Prostate gland (tissue), 2 donors: ENCODE measurements around the gene CEP43. TPM values are rescaled to one million over a fixed set of nuclear protein-coding genes. Genes with fewer than 3 reads are reported as not detected.

Source experiments
- DNase-seq: peaks from one replicate; pipeline ENCODE4 v3.0.0-alpha.2; 2019; ENCODE audit warnings: low spot score
- H3K27ac ChIP-seq, 2 donors: fragments of 200-600 bp; sonication (generic); 2 replicates each; pipeline ENCODE4 v1.5.1; 2017 to 2019
- H3K27me3 ChIP-seq: fragments of 200-600 bp; sonication (generic); replicated peaks from 2 replicates; pipeline ENCODE4 v1.5.1; 2019; ENCODE audit not compliant: insufficient read depth
- H3K36me3 ChIP-seq, 2 donors: fragments of 200-600 bp; sonication (generic); 1 replicate in 1 of 2; 2 replicates in 1 of 2; pipeline versions ENCODE4 v1.5.1 to v1.8.1; 2017 to 2019
- H3K4me1 ChIP-seq: fragments of 200-600 bp; sonication (generic); replicated peaks from 2 replicates; pipeline ENCODE4 v1.5.1; 2019
- H3K4me3 ChIP-seq, 2 donors: fragments of 200-600 bp; sonication (generic); 2 replicates each; pipeline ENCODE4 v1.5.1; 2017 to 2019
- H3K9me3 ChIP-seq: fragments of 200-600 bp; sonication (generic); 2 replicates; pipeline ENCODE4 v1.5.1; 2017
- CTCF ChIP-seq, 4 experiments: fragments of 200-600 bp in 2 of 4; fragments of 450-650 bp in 2 of 4; sonication (generic) in 2 of 4; IDR thresholded peaks; 1 replicate in 3 of 4; 2 replicates in 1 of 4; pipeline ENCODE4 v1.5.1; 2016 to 2019; ENCODE audit warnings: antibody characterized with exemption in 4 of 4, mild to moderate bottlenecking in 2 of 4, moderate library complexity in 2 of 4
- POLR2A ChIP-seq: fragments of 450-650 bp; IDR thresholded peaks from one replicate; pipeline ENCODE4 v1.6.1; 2016; ENCODE audit warnings: antibody characterized with exemption, mild to moderate bottlenecking
- POLR2AphosphoS5 ChIP-seq: sonication (generic); formaldehyde crosslinking; IDR thresholded peaks from one replicate; pipeline ENCODE4 v1.6.1; 2017; ENCODE audit warnings: antibody characterized with exemption
- WGBS: methylation state at CpG from one replicate; pipeline ENCODE4 v1.1.5; 2018; 5-methylcytosine and 5-hydroxymethylcytosine counted together
- intact Hi-C: fragments of 100-400 bp; cut with DNase I; formaldehyde crosslinking; loops from one replicate; pipeline ENCODE4 v1.14.2; 2022
- total RNA-seq, 2 donors: library from RNA; depleted of rRNA; stranded (reverse); fragments of >200 nt; gene quantifications; one replicate each; pipeline ENCODE4 v1.1.0, GENCODE V29; 2016

The CEP43 gene
- total RNA-seq, 2 donors from 2014 or later = 13.3 to 25.7 TPM

- Histone ChIP-seq H3K4me3 (peak overlapping the region; percentile 57 to 77), H3K36me3 (no peaks in the 10 kb centered on the region), H3K4me1 (no peaks in the 10 kb centered on the region), H3K9me3 (no peaks in the 10 kb centered on the region), H3K27ac (peak overlapping the region; percentile 88 to 92), H3K27me3 (no peaks in the 10 kb centered on the region)
- no peak for DNase-seq
- WGBS = 1% methylated on average over 44 of the region's 54 CpGs
- intact Hi-C loops = no loop called here
- peak in 1 of 4 experiments; percentile 26 for TF ChIP-seq CTCF (IDR thresholded peaks at IDR 0.05)
- no peak for TF ChIP-seq POLR2AphosphoS5
- no peak for TF ChIP-seq POLR2A
These were observed 43.2 kb upstream of the CEP43 start for GRCh38 chr6:166955865-166956443.

GRCh38 chr6:166956444-166957086 is 42.6 kb upstream of the CEP43 start, which contains the start of gene RNASET2:
Gene RNASET2 (minus strand): TSS chr6:166956550. CDS start chr6:166956182, 368 bp downstream.
- intact Hi-C loops = no loop called here
- peak within 1 kb of the TSS; percentile 88 to 92 for H3K27ac ChIP-seq
- H3K4me3 ChIP-seq = peak within 1 kb of the TSS; percentile 57 to 77
- no peaks in the 10 kb centered on the region for H3K36me3 ChIP-seq
- DNase-seq = peak; percentile 96
- H3K4me1 ChIP-seq = no peaks in the 10 kb centered on the region
- H3K9me3 ChIP-seq = no peaks in the 10 kb centered on the region
- TF ChIP-seq CTCF (IDR thresholded peaks at IDR 0.05) (peak in 1 of 4 experiments; percentile 5), POLR2A (peak; percentile 92), POLR2AphosphoS5 (peak; percentile 86)
- no peaks in the 10 kb centered on the region for H3K27me3 ChIP-seq
- WGBS = 0% methylated on average over 17 of the region's 71 CpGs

- H3K36me3 ChIP-seq = no peaks in the 10 kb centered on the region
- no peak for TF ChIP-seq POLR2A
- TF ChIP-seq POLR2AphosphoS5 = no peak
- no peak for TF ChIP-seq CTCF (IDR thresholded peaks at IDR 0.05)
- intact Hi-C loops = no loop called here
- H3K27ac ChIP-seq = peak overlapping the region; percentile 88 to 92
- H3K4me3 ChIP-seq = peak overlapping the region; percentile 57 to 77
- no peaks in the 10 kb centered on the region for H3K27me3 ChIP-seq
- H3K9me3 ChIP-seq = no peaks in the 10 kb centered on the region
- no peaks in the 10 kb centered on the region for H3K4me1 ChIP-seq
- DNase-seq = peak; percentile 35
- 11% methylated on average over 13 of the region's 26 CpGs for WGBS
These were observed 42.0 kb upstream of the CEP43 start for GRCh38 chr6:166957087-166957804.

- no peaks in the 10 kb centered on the region for H3K36me3 ChIP-seq
- no peaks in the 10 kb centered on the region for H3K9me3 ChIP-seq
- peak overlapping the region; percentile 88 to 92 for H3K27ac ChIP-seq
- no peak overlapping the region for H3K4me3 ChIP-seq
- no peak for DNase-seq
- H3K4me1 ChIP-seq = no peaks in the 10 kb centered on the region
- no peak for TF ChIP-seq POLR2AphosphoS5
- TF ChIP-seq CTCF (IDR thresholded peaks at IDR 0.05) = no peak
- TF ChIP-seq POLR2A = no peak
- intact Hi-C loops = no loop called here
- WGBS = 77% methylated on average over 5 of the region's 5 CpGs
- H3K27me3 ChIP-seq = no peaks in the 10 kb centered on the region
These were observed 41.5 kb upstream of the CEP43 start for GRCh38 chr6:166957805-166958076.
